ENCODE measurements around the gene RUVBL1.
"Not testable (repeated sequence)": the region's sequence is repeated elsewhere in the genome, so short reads cannot be mapped to it uniquely, and the experiment has no call there.

RUVBL1 gene

GRCh38 chr3:128123538-128124368, at the start of gene RUVBL1:
Gene RUVBL1 (minus strand): TSS chr3:128123812. CDS start chr3:128123724, 88 bp downstream.
- peak within 1 kb of the TSS; percentile 70 for H3K9ac ChIP-seq (ENCODE audit: low read depth, low read length)
- H3K36me3 ChIP-seq (ENCODE audit: insufficient read depth, low read length) = no peaks in the 10 kb centered on the region
- H3K4me1 ChIP-seq (ENCODE audit: insufficient read depth, low read length) = no peaks in the 10 kb centered on the region
- H3K9me3 ChIP-seq (ENCODE audit: control insufficient read depth, insufficient read depth, low read length) = no peaks in the 10 kb centered on the region

- H3K9me3 ChIP-seq (ENCODE audit: control insufficient read depth, insufficient read depth, low read length) = no peaks in the 10 kb centered on the region
Measured at GRCh38 chr3:128173200-128173599, 49.6 kb upstream of the RUVBL1 start.

GRCh38 chr3:128170866-128171516, 47.4 kb upstream of the RUVBL1 start:
- Histone ChIP-seq H3K9ac (ENCODE audit: low read depth, low read length) (no peak overlapping the region), H3K9me3 (ENCODE audit: control insufficient read depth, insufficient read depth, low read length) (no peaks in the 10 kb centered on the region), H3K36me3 (ENCODE audit: insufficient read depth, low read length) (no peaks in the 10 kb centered on the region), H3K4me1 (ENCODE audit: insufficient read depth, low read length) (peaks cover 22% of the 10 kb centered on the region)

More at GRCh38 chr3:128173200-128173599, 49.6 kb upstream of the RUVBL1 start:
- no peak overlapping the region for H3K9ac ChIP-seq (ENCODE audit: low read depth, low read length)
- no peaks in the 10 kb centered on the region for H3K36me3 ChIP-seq (ENCODE audit: insufficient read depth, low read length)
- peaks cover 18% of the 10 kb centered on the region for H3K4me1 ChIP-seq (ENCODE audit: insufficient read depth, low read length)

GRCh38 chr3:128168836-128169235, 45.2 kb upstream of the RUVBL1 start:
- H3K9ac ChIP-seq (ENCODE audit: low read depth, low read length) = no peak overlapping the region
- peaks cover 11% of the 10 kb centered on the region; the same call in 1 of the 2 replicates for H3K4me1 ChIP-seq (ENCODE audit: insufficient read depth, low read length)
- H3K36me3 ChIP-seq (ENCODE audit: insufficient read depth, low read length) = no peaks in the 10 kb centered on the region
- H3K9me3 ChIP-seq (ENCODE audit: control insufficient read depth, insufficient read depth, low read length) = no peaks in the 10 kb centered on the region

GRCh38 chr3:128167973-128168674, 44.5 kb upstream of the RUVBL1 start:
- H3K9ac ChIP-seq (ENCODE audit: low read depth, low read length) = no peak overlapping the region
- no peaks in the 10 kb centered on the region for H3K9me3 ChIP-seq (ENCODE audit: control insufficient read depth, insufficient read depth, low read length)
- H3K4me1 ChIP-seq (ENCODE audit: insufficient read depth, low read length) = peaks cover 11% of the 10 kb centered on the region; the same call in 1 of the 2 replicates
- no peaks in the 10 kb centered on the region for H3K36me3 ChIP-seq (ENCODE audit: insufficient read depth, low read length)

- H3K4me1 ChIP-seq (ENCODE audit: insufficient read depth, low read length) = peaks cover 11% of the 10 kb centered on the region; the same call in 1 of the 2 replicates
- no peaks in the 10 kb centered on the region for H3K36me3 ChIP-seq (ENCODE audit: insufficient read depth, low read length)
- H3K9me3 ChIP-seq (ENCODE audit: control insufficient read depth, insufficient read depth, low read length) = no peaks in the 10 kb centered on the region
- no peak overlapping the region for H3K9ac ChIP-seq (ENCODE audit: low read depth, low read length)
Measured at GRCh38 chr3:128167646-128167972, 44.0 kb upstream of the RUVBL1 start.

GRCh38 chr3:128166971-128167453, 43.4 kb upstream of the RUVBL1 start:
- Histone ChIP-seq H3K36me3 (ENCODE audit: insufficient read depth, low read length) (no peaks in the 10 kb centered on the region), H3K9ac (ENCODE audit: low read depth, low read length) (no peak overlapping the region), H3K4me1 (ENCODE audit: insufficient read depth, low read length) (peaks cover 11% of the 10 kb centered on the region; the same call in 1 of the 2 replicates), H3K9me3 (ENCODE audit: control insufficient read depth, insufficient read depth, low read length) (no peaks in the 10 kb centered on the region)

GRCh38 chr3:128163432-128163831, 39.8 kb upstream of the RUVBL1 start:
- Histone ChIP-seq H3K4me1 (ENCODE audit: insufficient read depth, low read length) (peaks cover 11% of the 10 kb centered on the region; the same call in 1 of the 2 replicates), H3K9ac (ENCODE audit: low read depth, low read length) (no peak overlapping the region), H3K36me3 (ENCODE audit: insufficient read depth, low read length) (no peaks in the 10 kb centered on the region), H3K9me3 (ENCODE audit: control insufficient read depth, insufficient read depth, low read length) (no peaks in the 10 kb centered on the region)

GRCh38 chr3:128160661-128161060, 37.0 kb upstream of the RUVBL1 start:
- no peaks in the 10 kb centered on the region for H3K9me3 ChIP-seq (ENCODE audit: control insufficient read depth, insufficient read depth, low read length)
- no peak overlapping the region for H3K9ac ChIP-seq (ENCODE audit: low read depth, low read length)
- no peaks in the 10 kb centered on the region for H3K4me1 ChIP-seq (ENCODE audit: insufficient read depth, low read length)
- no peaks in the 10 kb centered on the region for H3K36me3 ChIP-seq (ENCODE audit: insufficient read depth, low read length)

- H3K36me3 ChIP-seq (ENCODE audit: insufficient read depth, low read length) = no peaks in the 10 kb centered on the region
- H3K9me3 ChIP-seq (ENCODE audit: control insufficient read depth, insufficient read depth, low read length) = no peaks in the 10 kb centered on the region
- no peak overlapping the region for H3K9ac ChIP-seq (ENCODE audit: low read depth, low read length)
- H3K4me1 ChIP-seq (ENCODE audit: insufficient read depth, low read length) = no peaks in the 10 kb centered on the region
Measured at GRCh38 chr3:128155616-128156360, 32.2 kb upstream of the RUVBL1 start.

- not testable (repeated sequence) for H3K9me3 ChIP-seq (ENCODE audit: control insufficient read depth, insufficient read depth, low read length); H3K36me3 ChIP-seq (ENCODE audit: insufficient read depth, low read length); H3K4me1 ChIP-seq (ENCODE audit: insufficient read depth, low read length)
- H3K9ac ChIP-seq (ENCODE audit: low read depth, low read length) = peak overlapping the region; percentile 81; the same call in 1 of the 2 replicates
Measured at GRCh38 chr3:128154354-128154753, 30.7 kb upstream of the RUVBL1 start.

GRCh38 chr3:128153156-128154041, 29.8 kb upstream of the RUVBL1 start, which contains the start of gene EEFSEC:
Gene EEFSEC (plus strand): TSS chr3:128153481. CDS start chr3:128153508, 27 bp downstream.
- Histone ChIP-seq H3K9ac (ENCODE audit: low read depth, low read length) (peak within 1 kb of the TSS; percentile 81), H3K9me3 (ENCODE audit: control insufficient read depth, insufficient read depth, low read length) (no peaks in the 10 kb centered on the region), H3K36me3 (ENCODE audit: insufficient read depth, low read length) (no peaks in the 10 kb centered on the region)

More at GRCh38 chr3:128153156-128154041, 29.8 kb upstream of the RUVBL1 start, which contains the start of gene EEFSEC:
- H3K4me1 ChIP-seq (ENCODE audit: insufficient read depth, low read length) = no peaks in the 10 kb centered on the region

All from ES-I3 (cell line).